A673 (cell line): ENCODE data around the gene KRTAP4-6.

Experiments
- CTCF ChIP-seq: fragments of 300-800, 200-600 bp; sonication (generic); conservative IDR thresholded peaks from 2 replicates; pipeline ENCODE4 v1.5.1; 2017; ENCODE audit warnings: low read depth, mild to moderate bottlenecking, antibody characterized with exemption, low read length, moderate library complexity, mixed read lengths
- EZH2 ChIP-seq: fragments of 200-600 bp; sonication (generic); IDR thresholded peaks from 2 replicates; pipeline ENCODE4 v1.6.1; 2017; ENCODE audit warnings: borderline replicate concordance, low read depth, mild to moderate bottlenecking, mixed read lengths, antibody characterized with exemption, low read length; ENCODE audit not compliant: poor library complexity, severe bottlenecking

- no peak for TF ChIP-seq CTCF
- no peak for TF ChIP-seq EZH2
Measured at GRCh38 chr17:41171886-41172285, 31.5 kb upstream of the KRTAP4-6 start.
